GM12891 (cell line): ENCODE results near the gene SCOC.

ENCODE experiments used
- DNase-seq: peaks from one replicate; pipeline ENCODE4 v3.0.0; 2011; ENCODE audit warnings: low spot score; ENCODE audit not compliant: insufficient read length
- FAIRE-seq: peaks from 2 replicates; lab custom pipeline; 2011; peaks lifted over from hg19 to GRCh38; lab: Jason Lieb, UNC
- PAX5 ChIP-seq: IDR thresholded peaks from 2 replicates; pipeline ENCODE4 v1.6.1; 2011; ENCODE audit warnings: low read length, moderate library complexity, mild to moderate bottlenecking; ENCODE audit not compliant: insufficient read depth, severe bottlenecking
- POLR2A ChIP-seq: IDR thresholded peaks from 2 replicates; pipeline ENCODE4 v1.6.1; 2011; ENCODE audit warnings: low read depth, low read length, control low read depth
- POLR2AphosphoS5 ChIP-seq: IDR thresholded peaks from 2 replicates; pipeline ENCODE4 v1.6.1; 2011; ENCODE audit warnings: low read depth, low read length, control low read depth
- POU2F2 ChIP-seq: IDR thresholded peaks from 2 replicates; pipeline ENCODE4 v1.6.1; 2011; ENCODE audit warnings: low read depth, mild to moderate bottlenecking, control low read depth, low read length, moderate library complexity
- SPI1 ChIP-seq: IDR thresholded peaks from 2 replicates; pipeline ENCODE4 v1.6.1; 2011; ENCODE audit warnings: low read depth, low read length, control low read depth
- TAF1 ChIP-seq: IDR thresholded peaks from 2 replicates; pipeline ENCODE4 v1.6.1; 2011; ENCODE audit warnings: low read depth, low read length, control low read depth

Gene SCOC

GRCh38 chr4:140359562-140360427 is 13.7 kb upstream of the SCOC start:
- peak; percentile 83 for FAIRE-seq
- TF ChIP-seq POLR2A = no peak
- TF ChIP-seq PAX5 = no peak
- no peak for TF ChIP-seq SPI1
- TF ChIP-seq POU2F2 = no peak
- no peak for TF ChIP-seq POLR2AphosphoS5
- TF ChIP-seq TAF1 = no peak
- DNase-seq = peak; percentile 26

DNA sequence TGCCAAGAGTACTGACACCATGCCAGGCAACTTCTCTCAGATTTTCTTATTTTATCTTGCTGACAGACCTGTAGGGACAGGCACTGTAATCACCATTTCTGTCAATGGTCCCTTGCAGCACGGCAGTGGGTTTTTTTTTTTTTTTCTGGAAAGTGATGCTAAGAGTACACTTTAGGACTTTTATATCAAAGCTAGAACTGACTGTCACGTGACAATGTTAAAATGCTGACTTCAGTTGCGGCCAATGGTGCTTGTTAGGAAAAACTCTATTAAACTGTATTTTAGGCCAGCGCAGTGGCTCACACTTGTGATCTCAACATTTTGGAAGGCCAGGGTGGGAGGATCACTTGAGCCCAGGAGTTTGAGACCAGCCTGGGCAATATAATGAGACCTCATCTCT is 12.3 kb upstream of the SCOC start:
- TF ChIP-seq POLR2A (no peak), POU2F2 (no peak), POLR2AphosphoS5 (no peak), TAF1 (no peak), PAX5 (no peak), SPI1 (no peak)
- FAIRE-seq (no peak), DNase-seq (no peak)

DNA sequence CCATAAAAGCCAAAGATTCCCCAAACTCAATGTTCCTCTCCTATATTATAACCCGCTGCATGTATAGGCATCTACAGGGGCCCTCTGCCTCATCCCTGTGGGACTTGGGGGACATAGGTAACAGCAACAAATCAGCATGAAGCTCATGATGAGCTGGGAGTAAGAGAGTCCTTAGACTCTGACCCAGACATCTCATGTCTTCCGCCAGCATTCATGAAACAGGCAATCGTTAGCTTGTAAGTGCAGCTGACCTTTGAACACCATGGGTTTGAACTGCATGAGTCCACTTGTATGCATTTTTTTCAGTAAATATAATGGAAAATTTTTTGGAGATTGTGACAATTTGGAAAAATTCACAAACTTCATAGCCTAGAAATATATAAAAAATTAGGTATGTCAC is 10.4 kb upstream of the SCOC start:
- TF ChIP-seq TAF1 (no peak), PAX5 (no peak), SPI1 (no peak), POLR2AphosphoS5 (no peak), POLR2A (no peak), POU2F2 (no peak)
- FAIRE-seq = no peak

DNA sequence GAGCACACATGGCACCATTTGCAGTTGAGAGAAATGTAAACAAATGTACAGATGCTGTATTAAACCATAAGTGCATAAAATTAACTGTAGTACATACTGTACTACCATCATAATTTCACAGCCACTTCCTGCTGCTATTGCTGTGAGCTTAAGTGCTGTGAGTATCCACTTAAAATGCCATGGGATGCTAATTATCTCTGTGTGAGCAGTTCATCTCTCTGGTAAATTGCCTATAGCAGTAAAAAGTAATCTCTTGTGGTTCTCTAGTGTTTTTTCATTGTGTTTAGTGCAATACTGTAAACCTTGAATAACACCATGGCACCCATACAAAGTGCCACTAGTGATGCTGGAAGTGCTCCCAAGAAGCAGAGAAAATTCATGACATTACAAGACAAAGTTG is 9.9 kb upstream of the SCOC start:
- FAIRE-seq (no peak), DNase-seq (no peak)
- TF ChIP-seq POLR2A (no peak), SPI1 (no peak), POLR2AphosphoS5 (no peak)

More for the DNA sequence above, 10.4 kb upstream of the SCOC start:
- no peak for DNase-seq

DNA sequence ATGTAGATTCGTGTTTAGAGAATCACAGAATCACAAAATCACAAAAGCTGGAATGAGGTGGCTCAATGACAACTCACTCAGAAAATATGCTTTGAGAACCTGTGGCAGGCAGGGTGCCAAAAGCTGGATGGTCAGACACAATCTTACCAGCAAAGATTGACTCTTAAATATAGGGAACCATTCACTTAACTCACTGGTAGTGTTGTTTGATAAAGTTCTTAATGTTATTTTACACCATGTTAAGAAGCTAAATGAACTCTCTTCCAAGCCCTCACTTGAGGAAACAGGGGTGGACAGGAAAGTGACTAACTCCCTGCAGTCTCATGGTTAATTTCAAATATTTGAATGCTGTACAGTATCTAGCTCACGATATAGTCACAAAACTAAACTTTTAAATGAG is 5.7 kb upstream of the SCOC start:
- DNase-seq = no peak

GRCh38 chr4:140368686-140369085 is 4.8 kb upstream of the SCOC start:
- FAIRE-seq (no peak), DNase-seq (no peak)
- TF ChIP-seq POLR2A = no peak
- TF ChIP-seq TAF1 = no peak
- no peak for TF ChIP-seq POLR2AphosphoS5
- no peak for TF ChIP-seq PAX5
- TF ChIP-seq SPI1 = no peak
- no peak for TF ChIP-seq POU2F2

More for the DNA sequence above, 5.7 kb upstream of the SCOC start:
- TF ChIP-seq POU2F2 (no peak), TAF1 (no peak), PAX5 (no peak), SPI1 (no peak), POLR2A (no peak), POLR2AphosphoS5 (no peak)
- FAIRE-seq = no peak

DNA sequence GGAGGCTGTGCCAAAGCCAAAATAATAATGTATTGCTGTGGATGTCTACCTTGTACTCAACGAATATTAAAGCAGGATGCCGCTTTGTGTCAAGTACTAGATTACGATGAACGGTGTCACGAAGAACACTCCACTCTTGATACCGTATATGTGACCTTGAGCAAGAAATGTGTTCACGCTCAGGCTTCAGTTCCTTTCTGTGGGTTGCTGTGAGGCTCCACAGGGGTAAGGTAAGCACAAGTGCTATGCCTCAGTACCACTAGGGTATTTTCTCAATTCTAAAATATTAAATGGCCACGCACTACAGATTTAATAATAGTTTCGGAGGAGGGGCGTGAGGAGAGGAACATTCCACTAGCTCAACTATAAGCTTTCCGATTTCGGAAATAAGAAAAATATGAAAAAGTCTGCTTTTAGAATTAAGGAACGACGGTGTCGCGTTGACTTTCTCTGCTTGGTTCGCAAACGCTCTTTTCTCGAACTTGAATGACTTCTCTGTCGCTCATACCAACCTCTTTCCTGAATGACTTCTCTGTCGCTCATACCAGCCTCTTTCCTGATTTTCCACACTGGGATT is 607 bp upstream of the SCOC start:
- FAIRE-seq = no peak
- peak; percentile 22 for DNase-seq
- 0 out of 2 replicates have a peak, but pooled peaks have one; percentile 29 for TF ChIP-seq TAF1
- no peak for TF ChIP-seq POU2F2
- peak; percentile 77 for TF ChIP-seq SPI1

DNA sequence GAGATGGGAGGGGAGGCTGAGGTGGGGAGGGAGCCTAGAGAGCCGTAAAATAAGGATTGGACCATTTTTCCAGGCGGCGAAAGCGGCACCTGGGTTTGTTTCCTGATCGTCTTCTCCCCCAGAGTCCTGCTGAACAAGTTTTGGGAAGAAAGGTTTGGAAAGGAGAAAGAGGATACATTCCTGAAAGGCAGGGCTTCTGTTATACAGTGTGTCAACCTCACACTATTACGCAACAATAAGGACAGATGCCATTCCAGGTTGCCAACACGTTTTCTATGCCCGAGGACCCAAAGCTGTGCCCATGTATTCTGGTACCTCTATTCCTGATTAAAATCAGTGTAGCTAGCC is 658 bp downstream of the SCOC start:
- peak; percentile 76 for FAIRE-seq
- DNase-seq = no peak
- no peak for TF ChIP-seq POLR2A
- no peak for TF ChIP-seq POLR2AphosphoS5
- no peak for TF ChIP-seq PAX5
- no peak for TF ChIP-seq TAF1
- no peak for TF ChIP-seq POU2F2
- TF ChIP-seq SPI1 = no peak

- no peak for DNase-seq
- no peak for TF ChIP-seq POLR2A
- TF ChIP-seq SPI1 = no peak
- no peak for TF ChIP-seq POLR2AphosphoS5
- no peak for TF ChIP-seq PAX5
- TF ChIP-seq POU2F2 = no peak
- no peak for TF ChIP-seq TAF1
Observed at GRCh38 chr4:140382732-140383131, 9.3 kb downstream of the SCOC start.

GRCh38 chr4:140388015-140388414 is 14.6 kb downstream of the SCOC start:
- DNase-seq (no peak), FAIRE-seq (no peak)
- TF ChIP-seq PAX5 (no peak), SPI1 (no peak), POLR2A (no peak), TAF1 (no peak), POU2F2 (no peak), POLR2AphosphoS5 (no peak)

More at GRCh38 chr4:140382732-140383131, 9.3 kb downstream of the SCOC start:
- FAIRE-seq = no peak
